Left renal pelvis (tissue), 4 donors: ENCODE measurements around the gene PANX1. TPM values are rescaled to one million over a fixed set of nuclear protein-coding genes. Genes with fewer than 3 reads are reported as not detected.
"Not testable (repeated sequence)": the region's sequence is repeated elsewhere in the genome, so short reads cannot be mapped to it uniquely, and the experiment has no call there.

Experiments
- DNase-seq, 4 donors: peaks; one replicate each; pipeline ENCODE4 v3.0.0-alpha.2; 2013; ENCODE audit warnings: low read depth in 4 of 4, low spot score in 3 of 4
- polyA plus RNA-seq, 4 donors: library from polyadenylated mRNA; unstranded; fragments of 120-200 nt; gene quantifications; one replicate each; pipeline ENCODE4 v1.2.1, GENCODE V29; 2013; ENCODE audit not compliant: insufficient read length in 4 of 4

PANX1 gene
- polyA plus RNA-seq, 4 donors, result 23.4 to 28.2 (median 25.1) TPM

GRCh38 chr11:94148189-94148588, 19.5 kb downstream of the PANX1 start:
- DNase-seq, result no peak

GRCh38 chr11:94149431-94150017, 20.9 kb downstream of the PANX1 start:
- DNase-seq, result no peak

GRCh38 chr11:94150056-94150455, 21.4 kb downstream of the PANX1 start:
- DNase-seq, result no peak

- DNase-seq, result no peak
Observed at GRCh38 chr11:94150704-94151685, 22.4 kb downstream of the PANX1 start.

- no peak for DNase-seq
Observed at GRCh38 chr11:94151903-94152677, 23.4 kb downstream of the PANX1 start.

GRCh38 chr11:94152678-94153065, 24.0 kb downstream of the PANX1 start:
- DNase-seq, result no peak

GRCh38 chr11:94153320-94153719, 24.7 kb downstream of the PANX1 start:
- no peak for DNase-seq

GRCh38 chr11:94154095-94154856, 25.6 kb downstream of the PANX1 start:
- DNase-seq, result no peak

- DNase-seq, result not testable (repeated sequence)
Observed at GRCh38 chr11:94157339-94157738, 28.7 kb downstream of the PANX1 start.

- no peak for DNase-seq
Observed at GRCh38 chr11:94168882-94169281, 40.2 kb downstream of the PANX1 start.

GRCh38 chr11:94169516-94169915, 40.9 kb downstream of the PANX1 start:
- no peak for DNase-seq

GRCh38 chr11:94169930-94170545, 41.4 kb downstream of the PANX1 start:
- no peak for DNase-seq

- DNase-seq, result no peak
Observed at GRCh38 chr11:94170953-94171352, 42.3 kb downstream of the PANX1 start.

- no peak for DNase-seq
Observed at GRCh38 chr11:94171693-94172440, 43.2 kb downstream of the PANX1 start.

GRCh38 chr11:94175535-94175934, 46.9 kb downstream of the PANX1 start:
- no peak for DNase-seq

GRCh38 chr11:94178331-94178730, 49.7 kb downstream of the PANX1 start:
- DNase-seq, result no peak

GRCh38 chr11:94179696-94180095, 51.1 kb downstream of the PANX1 start:
- no peak for DNase-seq

- DNase-seq, result no peak
Observed at GRCh38 chr11:94181526-94181925, 52.9 kb downstream of the PANX1 start.

- no peak for DNase-seq
Observed at GRCh38 chr11:94181943-94182342, 53.3 kb downstream of the PANX1 start.
